HL-60 (cell line): ENCODE measurements around the gene XPO1.

Experiments used
- POLR2AphosphoS5 ChIP-seq: IDR thresholded peaks from 2 replicates; pipeline ENCODE4 v1.6.1; 2012; ENCODE audit warnings: low read depth
- REST ChIP-seq: IDR thresholded peaks from 2 replicates; pipeline ENCODE4 v1.6.1; 2012; ENCODE audit warnings: low read depth; ENCODE audit not compliant: insufficient replicate concordance
- TF ChIP-seq, protein P1 (sequence below): IDR thresholded peaks from one replicate; pipeline ENCODE4 v1.5.1; 2011; ENCODE audit warnings: low read length, control low read depth, inconsistent platforms; ENCODE audit not compliant: insufficient read depth

DNA sequence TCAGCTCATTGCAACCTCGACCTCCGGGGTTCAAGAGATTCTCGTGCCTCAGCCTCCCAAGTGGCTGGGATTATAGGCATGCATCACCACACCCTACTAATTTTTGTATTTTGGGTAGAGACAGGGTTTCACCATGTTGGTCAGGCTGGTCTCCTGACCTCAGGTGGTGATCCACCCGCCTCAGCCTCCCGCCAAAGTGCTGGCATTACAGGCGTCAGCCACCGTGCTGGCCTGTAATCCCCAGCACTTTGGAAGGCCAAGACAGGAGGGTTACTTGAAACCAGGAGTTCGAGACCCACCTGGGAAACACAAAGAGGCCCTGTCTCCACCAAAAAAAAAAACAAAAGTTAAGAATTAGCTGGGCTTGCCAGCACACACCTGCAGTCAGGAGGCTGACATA, 85.8 kb downstream of the XPO1 start:
- no peak for TF ChIP-seq POLR2AphosphoS5
- TF ChIP-seq, protein P1, sequence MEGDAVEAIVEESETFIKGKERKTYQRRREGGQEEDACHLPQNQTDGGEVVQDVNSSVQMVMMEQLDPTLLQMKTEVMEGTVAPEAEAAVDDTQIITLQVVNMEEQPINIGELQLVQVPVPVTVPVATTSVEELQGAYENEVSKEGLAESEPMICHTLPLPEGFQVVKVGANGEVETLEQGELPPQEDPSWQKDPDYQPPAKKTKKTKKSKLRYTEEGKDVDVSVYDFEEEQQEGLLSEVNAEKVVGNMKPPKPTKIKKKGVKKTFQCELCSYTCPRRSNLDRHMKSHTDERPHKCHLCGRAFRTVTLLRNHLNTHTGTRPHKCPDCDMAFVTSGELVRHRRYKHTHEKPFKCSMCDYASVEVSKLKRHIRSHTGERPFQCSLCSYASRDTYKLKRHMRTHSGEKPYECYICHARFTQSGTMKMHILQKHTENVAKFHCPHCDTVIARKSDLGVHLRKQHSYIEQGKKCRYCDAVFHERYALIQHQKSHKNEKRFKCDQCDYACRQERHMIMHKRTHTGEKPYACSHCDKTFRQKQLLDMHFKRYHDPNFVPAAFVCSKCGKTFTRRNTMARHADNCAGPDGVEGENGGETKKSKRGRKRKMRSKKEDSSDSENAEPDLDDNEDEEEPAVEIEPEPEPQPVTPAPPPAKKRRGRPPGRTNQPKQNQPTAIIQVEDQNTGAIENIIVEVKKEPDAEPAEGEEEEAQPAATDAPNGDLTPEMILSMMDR: no peak
- TF ChIP-seq REST: no peak
